Activated naive CD4-positive, alpha-beta T cell treated with anti-CD3 and anti-CD28 coated beads, Interleukin-2, amount 10 ng/mL, durations not matched to agents 5 hours and 36 hours (primary cell): ENCODE measurements around the gene PPIL3. TPM values are rescaled to one million over a fixed set of nuclear protein-coding genes. Genes with fewer than 3 reads are reported as not detected.

ENCODE experiments used
- total RNA-seq, 2 experiments: library from RNA; stranded (reverse); gene quantifications; one replicate each; pipeline ENCODE4 v1.2.3, GENCODE V29; 2021

Gene PPIL3
- 10 to 100 TPM; 73.7 to 89.5 TPM for total RNA-seq

DNA sequence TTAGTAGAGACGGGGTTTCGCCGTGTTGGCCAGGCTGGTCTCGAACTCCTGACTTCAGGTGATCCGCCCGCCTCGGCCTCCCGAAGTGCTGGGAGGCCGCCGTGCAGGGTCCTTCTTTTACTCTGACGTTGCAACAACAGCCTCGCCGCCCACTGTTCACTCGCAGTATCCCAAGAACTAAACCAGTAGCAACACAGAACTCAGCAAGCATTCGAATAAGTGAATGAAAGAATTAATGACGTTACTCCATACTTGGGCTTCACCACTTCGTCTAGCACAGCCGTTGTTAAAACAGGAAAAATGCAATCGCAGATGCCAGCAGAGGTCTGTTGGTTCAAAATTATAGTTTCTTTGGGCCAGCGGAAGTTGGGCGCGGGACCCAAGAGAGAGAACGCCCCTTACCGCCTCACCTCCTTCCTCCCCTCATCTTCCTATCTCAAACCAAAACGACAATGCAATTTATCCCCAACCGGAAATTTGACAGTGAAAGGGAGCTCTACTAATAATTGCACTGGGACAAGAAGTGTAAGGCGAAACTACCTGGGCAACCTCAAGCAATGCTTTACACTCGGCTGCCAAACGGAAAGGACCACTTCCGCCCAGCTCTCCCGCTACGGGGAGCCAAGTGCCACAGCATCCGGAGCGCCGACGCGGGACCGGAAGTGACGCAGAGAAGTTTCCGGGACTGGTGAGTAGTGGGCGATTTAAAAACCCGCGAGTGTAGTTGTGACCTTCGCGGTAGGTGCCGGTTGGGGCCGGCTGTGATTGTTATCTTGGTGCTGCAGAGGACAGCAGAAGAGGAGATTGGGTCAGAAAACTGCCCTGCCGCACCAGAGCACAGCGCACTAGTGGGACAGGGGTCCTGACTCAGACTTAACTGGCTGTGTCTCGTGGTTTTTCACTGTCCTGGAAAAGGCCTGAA lies at the start of gene PPIL3, which contains the start of gene NIF3L1:
Gene PPIL3, minus strand, starts transcription at position 374 of the 922 bp plus-strand sequence. CDS start 1,462 bp downstream, outside the sequence.
Gene NIF3L1, plus strand, starts transcription at position 668 of the 922 bp plus-strand sequence. CDS start 2,573 bp downstream, outside the sequence.

DNA sequence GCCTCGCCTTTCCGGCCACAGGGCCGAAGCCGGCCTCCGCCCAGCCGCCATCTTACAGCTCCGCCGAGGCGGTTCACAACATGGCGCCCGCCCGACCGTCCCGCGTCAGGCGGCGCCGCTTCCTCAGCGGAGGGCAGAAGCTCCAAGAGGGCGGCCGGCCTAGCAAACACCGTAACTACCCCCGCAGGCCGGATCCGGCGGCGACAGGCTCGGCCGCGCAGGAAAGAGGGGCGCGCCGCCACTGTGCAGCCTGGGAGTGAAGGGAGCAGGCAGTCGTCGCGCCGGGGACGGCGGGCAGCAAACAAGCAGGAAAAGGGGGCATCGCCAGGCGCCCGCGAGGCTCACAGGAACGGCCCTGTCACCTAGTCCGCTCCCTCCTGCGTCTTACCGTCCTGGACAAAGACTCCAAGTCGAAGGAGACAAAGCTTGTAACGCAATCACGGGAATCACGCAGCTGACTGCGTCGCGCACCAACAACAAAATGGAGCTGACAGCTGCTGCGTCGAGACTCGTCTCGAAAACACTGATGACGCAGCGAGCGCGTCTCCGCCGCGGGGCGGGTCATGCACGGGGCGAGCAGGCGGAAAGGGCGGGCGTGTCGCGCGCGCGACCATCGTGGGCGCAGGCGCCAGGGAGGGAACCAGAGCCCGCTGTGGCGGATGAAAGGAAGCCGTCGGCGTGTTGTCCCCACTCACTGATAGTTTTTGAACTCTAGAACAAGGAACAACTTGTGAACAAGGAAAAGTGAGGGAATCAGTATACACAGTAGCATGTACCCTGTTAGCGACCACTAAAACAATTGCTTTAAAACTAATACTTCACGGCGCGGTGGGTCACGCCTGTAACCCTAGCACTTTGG lies 24.5 kb downstream of the PPIL3 start, which contains the start of gene CLK1:
Gene CLK1, minus strand, starts transcription at position 483 of the 859 bp plus-strand sequence. CDS start 2,796 bp downstream, outside the sequence.

Other genes with a start within 250 kb of the PPIL3 start
- 100 to 1,000 TPM; 214 to 221 TPM for gene BZW1, start 77.2 kb downstream of the PPIL3 start, total RNA-seq
- 100 to 1,000 TPM; 130 to 139 TPM for gene CLK1, start 24.4 kb downstream of the PPIL3 start, total RNA-seq
- 10 to 100 TPM; 33.2 to 34.4 TPM for gene NIF3L1, start 294 bp upstream of the PPIL3 start, total RNA-seq
- 10 to 100 TPM; 42.0 to 53.7 TPM for gene ORC2, start 74.6 kb upstream of the PPIL3 start, total RNA-seq
- 10 to 100 TPM; 29.3 to 29.7 TPM for gene HYCC2, start 182.6 kb upstream of the PPIL3 start, total RNA-seq
- gene NDUFB3, start 182.9 kb upstream of the PPIL3 start, total RNA-seq: 100 to 1,000 TPM; 113 to 118 TPM
- gene CFLAR, start 227.1 kb upstream of the PPIL3 start, total RNA-seq: 10 to 100 TPM; 85.3 to 93.5 TPM